Kidney glomerular epithelial cell (primary cell): ENCODE data around the gene SUPT5H.

ENCODE experiments used
- DNase-seq: peaks from one replicate; lab custom pipeline; 2025; lab: John Stamatoyannopoulos, UW

SUPT5H gene

GRCh38 chr19:39497701-39497995 lies 52.3 kb downstream of the SUPT5H start:
- DNase-seq, result no peak

GRCh38 chr19:39497996-39498797 lies 52.8 kb downstream of the SUPT5H start:
- no peak for DNase-seq

GRCh38 chr19:39498798-39499642 lies 53.6 kb downstream of the SUPT5H start, which contains the start of gene DLL3:
TSS of gene DLL3 (plus strand) at chr19:39498947. CDS start at chr19:39498975, 28 bp downstream.
- no peak for DNase-seq

DNA sequence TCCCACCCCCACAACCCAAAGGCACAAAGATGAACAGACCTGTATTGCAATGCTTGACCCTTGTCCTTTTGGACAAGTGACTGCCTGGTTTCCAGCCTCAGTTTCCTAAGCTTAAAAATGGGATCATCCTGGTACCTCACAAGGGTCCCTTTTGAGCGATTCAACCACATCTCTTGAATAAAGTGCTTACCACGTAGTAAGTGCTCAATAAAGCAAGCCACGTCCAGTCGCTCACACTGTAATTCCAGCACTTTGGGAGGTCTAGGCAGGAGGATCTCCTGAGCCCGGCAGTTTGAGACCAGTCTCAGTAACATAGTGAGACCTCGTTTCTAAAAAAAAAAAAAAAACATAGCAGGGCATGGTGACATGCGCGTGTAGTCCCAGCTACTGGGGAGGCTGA lies 54.5 kb downstream of the SUPT5H start:
- DNase-seq, result no peak

DNA sequence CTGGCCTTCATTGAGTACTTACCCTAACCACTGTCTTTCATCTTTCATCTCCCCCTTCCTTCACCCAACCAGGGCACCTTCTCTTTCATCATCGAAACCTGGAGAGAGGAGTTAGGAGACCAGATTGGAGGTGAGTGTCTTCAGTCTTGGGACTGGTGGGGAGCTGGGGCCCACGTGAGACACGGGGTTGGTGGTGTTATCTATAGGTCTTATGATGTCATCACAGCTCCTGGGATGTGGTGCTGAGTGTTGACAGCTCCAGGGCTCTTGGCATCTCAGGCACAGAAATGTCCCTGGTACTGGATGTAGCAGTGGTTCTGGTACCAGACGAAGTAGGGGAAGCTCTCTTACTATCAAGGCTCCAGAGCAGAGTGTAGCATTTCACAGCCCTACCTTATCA lies 55.2 kb downstream of the SUPT5H start:
- DNase-seq, result no peak

GRCh38 chr19:39501340-39501739 lies 56.0 kb downstream of the SUPT5H start:
- DNase-seq, result no peak

GRCh38 chr19:39502640-39503417 lies 57.4 kb downstream of the SUPT5H start:
- no peak for DNase-seq

- DNase-seq, result no peak
These were observed 61.2 kb downstream of the SUPT5H start for GRCh38 chr19:39506598-39506943.

GRCh38 chr19:39506944-39507714 lies 61.7 kb downstream of the SUPT5H start:
- DNase-seq, result peak; percentile 35

GRCh38 chr19:39507715-39508364 lies 62.5 kb downstream of the SUPT5H start:
- no peak for DNase-seq

DNA sequence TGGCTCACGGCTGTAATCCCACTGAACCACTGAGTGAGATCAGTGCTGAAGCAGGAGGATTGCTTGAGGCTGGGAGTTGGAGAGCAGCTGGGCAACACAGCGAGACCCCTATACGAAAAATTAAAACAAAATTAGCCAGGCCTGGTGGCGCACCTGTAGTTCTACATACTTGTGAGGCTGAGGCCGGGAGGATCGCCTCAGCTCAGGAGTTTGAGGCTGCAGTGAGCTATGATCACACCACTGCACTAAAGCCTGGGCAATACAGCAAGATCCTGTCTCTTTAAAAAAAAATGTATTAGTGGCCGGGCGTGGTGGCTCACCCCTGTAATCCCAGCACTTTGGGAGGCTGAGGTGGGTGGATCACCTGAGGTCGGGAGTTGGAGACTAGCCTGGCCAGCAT lies 63.2 kb downstream of the SUPT5H start:
- DNase-seq, result no peak

DNA sequence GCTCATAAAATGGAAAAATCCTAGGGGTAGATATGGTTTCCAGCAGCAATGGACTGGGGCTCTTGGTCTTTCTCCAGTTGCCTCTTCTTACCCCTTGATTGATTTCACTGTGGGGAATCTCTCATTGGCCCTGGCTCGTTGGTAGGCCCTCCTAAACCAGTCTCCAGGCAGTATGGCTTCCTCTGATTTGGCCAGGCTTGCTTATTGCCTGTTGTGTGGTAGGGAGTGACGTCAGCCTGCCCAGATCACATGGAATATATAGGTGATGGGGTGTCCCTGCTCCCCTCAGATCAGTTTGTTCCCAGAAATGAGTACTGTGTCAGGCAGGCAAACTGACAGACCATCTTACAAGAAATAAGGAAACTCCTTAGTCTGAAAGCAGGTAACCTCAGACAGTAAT lies 63.9 kb downstream of the SUPT5H start:
- no peak for DNase-seq

DNA sequence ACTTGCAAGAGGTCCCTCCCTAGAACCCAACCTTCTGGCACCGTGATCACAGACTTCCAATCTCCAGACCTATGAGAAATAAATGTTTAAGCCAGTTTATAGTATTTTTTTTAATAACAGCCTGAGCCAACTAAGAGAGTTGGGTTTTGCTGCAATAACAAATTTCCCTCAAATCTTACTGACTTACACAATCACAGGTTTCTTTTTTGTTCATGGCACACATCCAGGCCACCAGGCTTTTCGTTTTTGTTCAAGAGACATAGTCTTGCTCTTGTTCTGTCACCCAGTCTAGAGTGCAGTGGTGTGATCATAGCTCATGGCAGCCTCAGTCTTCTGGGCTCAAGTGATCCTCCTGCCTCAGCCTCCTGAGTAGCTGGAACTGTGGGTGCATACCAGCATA lies 67.6 kb downstream of the SUPT5H start:
- no peak for DNase-seq

GRCh38 chr19:39514840-39515550 lies 69.6 kb downstream of the SUPT5H start, which contains the start of gene SELENOV:
TSS of gene SELENOV (plus strand) at chr19:39515139. CDS start at chr19:39515213, 74 bp downstream.
- no peak for DNase-seq

- no peak for DNase-seq
These were observed 70.3 kb downstream of the SUPT5H start for GRCh38 chr19:39515551-39516191.

- DNase-seq, result no peak
These were observed 70.9 kb downstream of the SUPT5H start for GRCh38 chr19:39516270-39516669.

- DNase-seq, result no peak
These were observed 72.0 kb downstream of the SUPT5H start for GRCh38 chr19:39517432-39517831.

DNA sequence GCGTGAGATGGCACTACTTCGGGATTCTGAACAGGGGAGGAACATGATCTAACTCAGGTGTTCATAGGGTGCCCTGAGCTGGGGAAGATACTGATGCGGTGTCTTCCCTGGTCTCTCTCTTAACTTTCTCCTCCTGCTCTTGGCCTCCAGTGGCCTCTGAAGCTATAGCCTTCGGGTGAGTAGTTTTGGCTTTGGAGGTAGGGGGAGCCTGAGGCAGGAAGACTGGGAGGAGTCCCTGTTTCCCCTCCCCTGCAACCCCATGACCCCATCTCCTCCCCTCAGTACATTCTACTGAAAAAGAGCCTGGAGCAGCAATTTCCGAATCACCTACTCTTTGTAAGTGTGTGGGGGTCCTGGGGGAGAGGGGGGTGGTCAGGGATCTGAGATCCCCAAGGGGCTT lies 73.1 kb downstream of the SUPT5H start:
- DNase-seq, result no peak

DNA sequence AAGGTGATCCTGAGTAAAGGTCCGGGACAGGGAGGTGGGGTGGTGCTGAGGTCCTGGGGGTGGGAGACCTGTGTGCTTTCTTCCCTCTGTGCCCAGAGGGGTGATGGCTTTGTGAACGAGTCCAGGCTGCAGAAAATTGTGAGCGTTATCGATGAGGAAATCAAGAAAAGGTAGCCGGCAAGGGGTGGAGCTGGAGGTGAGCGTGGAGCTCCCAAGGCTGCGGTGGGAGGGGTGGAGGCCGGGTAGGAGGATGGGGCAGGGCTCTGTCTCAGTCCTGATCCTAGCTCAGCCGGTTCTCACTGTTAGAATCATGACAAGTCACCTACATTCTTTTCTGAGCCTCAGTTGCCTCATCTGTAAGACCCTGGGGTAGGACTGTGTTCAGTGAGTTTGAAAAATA lies 73.6 kb downstream of the SUPT5H start:
- DNase-seq, result no peak
